Prostate gland (tissue), 2 donors: ENCODE measurements around the gene TINAGL1.

Source experiments
- CTCF ChIP-seq, 4 experiments: fragments of 200-600 bp in 2 of 4; fragments of 450-650 bp in 2 of 4; sonication (generic) in 2 of 4; IDR thresholded peaks; 1 replicate in 3 of 4; 2 replicates in 1 of 4; pipeline ENCODE4 v1.5.1; 2016 to 2019; ENCODE audit warnings: antibody characterized with exemption in 4 of 4, mild to moderate bottlenecking in 2 of 4, moderate library complexity in 2 of 4
- POLR2AphosphoS5 ChIP-seq: sonication (generic); formaldehyde crosslinking; IDR thresholded peaks from one replicate; pipeline ENCODE4 v1.6.1; 2017; ENCODE audit warnings: antibody characterized with exemption

GRCh38 chr1:31567956-31568570 is 8.3 kb upstream of the TINAGL1 start:
- TF ChIP-seq CTCF (IDR thresholded peaks at IDR 0.05) (no peak), POLR2AphosphoS5 (no peak)
